K562 (cell line): ENCODE results near the gene MYG1. TPM values are rescaled to one million over a fixed set of nuclear protein-coding genes. Genes with fewer than 3 reads are reported as not detected.

ENCODE experiments used
- BCL6 ChIP-seq: fragments of 250-450 bp; sonication (Bioruptor Pico); IDR thresholded peaks from 2 replicates; pipeline ENCODE4 v1.4.0; 2020
- KHSRP ChIP-seq: fragments of 450-650 bp; IDR thresholded peaks from 2 replicates; pipeline ENCODE4 v1.6.1; 2017
- MEIS2 ChIP-seq: fragments of 450-650 bp; IDR thresholded peaks from 2 replicates; pipeline ENCODE4 v1.6.1; 2014; ENCODE audit warnings: mild to moderate bottlenecking; ENCODE audit not compliant: partially characterized antibody
- MXI1 ChIP-seq: IDR thresholded peaks from 2 replicates; pipeline ENCODE4 v1.6.1; 2011; ENCODE audit warnings: low read depth, mild to moderate bottlenecking, improper control_type of control experiment, low read length
- PHTF2 ChIP-seq: fragments of 250-450 bp; sonication (Bioruptor Pico); IDR thresholded peaks from 2 replicates; pipeline ENCODE4 v1.5.0; 2021; ENCODE audit warnings: mild to moderate bottlenecking
- REST ChIP-seq, 2 experiments: fragments of 450-650 bp; formaldehyde crosslinking in 1 of 2; IDR thresholded peaks; 2 replicates each; pipeline versions ENCODE4 v1.4.0 to v1.6.1; 2014 to 2020; ENCODE audit warnings: mild to moderate bottlenecking in 2 of 2, borderline replicate concordance in 1 of 2, low read depth in 1 of 2
- STAG1 ChIP-seq: sonication (generic); formaldehyde crosslinking; IDR thresholded peaks from 2 replicates; pipeline ENCODE4 v1.5.0; 2020; ENCODE audit warnings: missing genetic modification reagents, borderline replicate concordance
- ZNF41 ChIP-seq: fragments of 250-450 bp; sonication (Bioruptor Pico); conservative IDR thresholded peaks from 2 replicates; pipeline ENCODE4 v1.4.0; 2020; ENCODE audit warnings: mild to moderate bottlenecking
- ZSCAN32 ChIP-seq: fragments of 450-650 bp; formaldehyde crosslinking; IDR thresholded peaks from 2 replicates; pipeline ENCODE4 v1.4.0; 2020; ENCODE audit warnings: mild to moderate bottlenecking, moderate library complexity
- polyA plus RNA-seq, 8 experiments: library from polyadenylated mRNA; depleted of rRNA in 4 of 8; stranded (reverse) in 5 of 8; unstranded in 3 of 8; fragments of >200 nt; fragmentation: Nextera tagmentation in 2 of 8; fragmentation: Illumina TruSeq in 1 of 8; extraction: Ambion mirVana in 2 of 8; extraction: Trizol in 1 of 8; gene quantifications; 2 replicates each; pipeline versions ENCODE4 v1.2.1 to v1.2.3, GENCODE V29; 2011 to 2014; ENCODE audit warnings: inconsistent platforms in 1 of 8, missing spikeins in 1 of 8
- total RNA-seq, 7 experiments: library from RNA; depleted of rRNA in 6 of 7; stranded (reverse); fragments of >200 nt in 6 of 7; fragmentation: Illumina TruSeq in 2 of 7; extraction: Trizol in 2 of 7; gene quantifications; 2 replicates each; pipeline versions ENCODE4 v1.2.1 to v1.2.3, GENCODE V29; 2011 to 2021; ENCODE audit warnings: low replicate concordance in 1 of 7
- TF ChIP-seq, protein P1 (sequence below): fragments of 450-650 bp; IDR thresholded peaks from 2 replicates; pipeline ENCODE4 v1.6.1; 2016; ENCODE audit warnings: missing biosample characterization, missing genetic modification characterization
- TF ChIP-seq, protein P2 (sequence below): fragments of 450-650 bp; IDR thresholded peaks from 2 replicates; pipeline ENCODE4 v1.7.1; 2018; ENCODE audit warnings: mild to moderate bottlenecking, low read depth; ENCODE audit not compliant: partially characterized antibody
- TF ChIP-seq, protein P3 (sequence below): fragments of 250-450 bp; sonication (Bioruptor Pico); IDR thresholded peaks from 2 replicates; pipeline ENCODE4 v1.9.0; 2021; ENCODE audit warnings: mild to moderate bottlenecking, inconsistent platforms

Gene MYG1
- total and polyA plus RNA-seq, 9 of the 15 experiments (the other 6 are each of a cell fraction or from before 2014, with no cell fraction given) = 0.45 to 5.6 (median 2.1) TPM

DNA sequence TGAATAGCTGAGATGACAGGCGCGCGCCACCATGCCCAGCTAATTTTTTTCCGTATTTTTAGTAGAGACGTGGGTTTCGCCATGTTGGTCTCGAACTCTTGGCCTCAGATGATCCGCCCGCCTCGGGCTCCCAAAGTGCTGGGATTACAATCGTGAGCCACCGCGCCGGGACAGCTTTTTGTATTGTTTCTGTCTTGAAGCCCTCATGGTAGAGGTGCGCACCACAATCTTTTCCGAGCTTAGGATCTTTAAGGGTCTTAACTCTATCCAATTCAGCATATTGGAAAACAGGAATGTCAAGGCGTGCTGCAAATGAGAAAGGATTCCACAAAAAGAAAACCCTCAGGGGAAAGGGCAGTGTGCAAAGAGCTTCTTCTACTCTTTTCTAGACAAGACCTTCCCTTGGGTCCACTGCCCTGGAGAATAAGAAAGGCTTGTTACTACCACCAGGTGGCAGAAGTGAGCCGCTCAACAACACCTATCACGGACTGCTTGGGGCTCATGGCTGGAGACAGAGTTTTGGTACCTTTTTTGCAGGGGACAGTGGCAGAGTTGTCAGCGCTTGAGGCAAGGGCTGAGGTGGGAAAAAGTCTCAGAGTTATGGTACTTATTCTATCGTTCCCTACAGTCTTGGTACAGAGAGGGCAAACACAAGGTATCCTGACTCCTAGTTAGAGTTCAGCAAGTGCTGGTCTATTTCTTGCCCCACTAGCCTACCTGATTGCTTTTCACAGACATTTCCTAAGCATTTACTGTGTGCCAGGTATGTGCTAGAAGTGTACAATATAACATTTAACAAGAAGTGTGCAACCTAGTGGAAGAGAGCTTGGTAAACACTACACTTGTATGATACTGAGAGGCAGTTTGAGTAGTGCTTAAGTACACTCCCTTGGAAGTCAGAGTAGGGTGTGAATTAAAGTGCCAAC lies 53.1 kb downstream of the MYG1 start (continued):
- peak; percentile 96 for TF ChIP-seq REST (IDR thresholded peaks at IDR 0.05; ENCODE audit: borderline replicate concordance)
- TF ChIP-seq REST (CRISPR knock-in tag; IDR thresholded peaks at IDR 0.05; ENCODE audit: low read depth) = no peak
- peak; percentile 87 for TF ChIP-seq STAG1 (CRISPR knock-in tag)
- peak; percentile 5 for TF ChIP-seq MEIS2
- TF ChIP-seq, protein P1, sequence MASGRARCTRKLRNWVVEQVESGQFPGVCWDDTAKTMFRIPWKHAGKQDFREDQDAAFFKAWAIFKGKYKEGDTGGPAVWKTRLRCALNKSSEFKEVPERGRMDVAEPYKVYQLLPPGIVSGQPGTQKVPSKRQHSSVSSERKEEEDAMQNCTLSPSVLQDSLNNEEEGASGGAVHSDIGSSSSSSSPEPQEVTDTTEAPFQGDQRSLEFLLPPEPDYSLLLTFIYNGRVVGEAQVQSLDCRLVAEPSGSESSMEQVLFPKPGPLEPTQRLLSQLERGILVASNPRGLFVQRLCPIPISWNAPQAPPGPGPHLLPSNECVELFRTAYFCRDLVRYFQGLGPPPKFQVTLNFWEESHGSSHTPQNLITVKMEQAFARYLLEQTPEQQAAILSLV = no peak
- TF ChIP-seq, protein P2, sequence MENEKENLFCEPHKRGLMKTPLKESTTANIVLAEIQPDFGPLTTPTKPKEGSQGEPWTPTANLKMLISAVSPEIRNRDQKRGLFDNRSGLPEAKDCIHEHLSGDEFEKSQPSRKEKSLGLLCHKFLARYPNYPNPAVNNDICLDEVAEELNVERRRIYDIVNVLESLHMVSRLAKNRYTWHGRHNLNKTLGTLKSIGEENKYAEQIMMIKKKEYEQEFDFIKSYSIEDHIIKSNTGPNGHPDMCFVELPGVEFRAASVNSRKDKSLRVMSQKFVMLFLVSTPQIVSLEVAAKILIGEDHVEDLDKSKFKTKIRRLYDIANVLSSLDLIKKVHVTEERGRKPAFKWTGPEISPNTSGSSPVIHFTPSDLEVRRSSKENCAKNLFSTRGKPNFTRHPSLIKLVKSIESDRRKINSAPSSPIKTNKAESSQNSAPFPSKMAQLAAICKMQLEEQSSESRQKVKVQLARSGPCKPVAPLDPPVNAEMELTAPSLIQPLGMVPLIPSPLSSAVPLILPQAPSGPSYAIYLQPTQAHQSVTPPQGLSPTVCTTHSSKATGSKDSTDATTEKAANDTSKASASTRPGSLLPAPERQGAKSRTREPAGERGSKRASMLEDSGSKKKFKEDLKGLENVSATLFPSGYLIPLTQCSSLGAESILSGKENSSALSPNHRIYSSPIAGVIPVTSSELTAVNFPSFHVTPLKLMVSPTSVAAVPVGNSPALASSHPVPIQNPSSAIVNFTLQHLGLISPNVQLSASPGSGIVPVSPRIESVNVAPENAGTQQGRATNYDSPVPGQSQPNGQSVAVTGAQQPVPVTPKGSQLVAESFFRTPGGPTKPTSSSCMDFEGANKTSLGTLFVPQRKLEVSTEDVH = peak; percentile 24
- no peak for TF ChIP-seq KHSRP
- no peak for TF ChIP-seq PHTF2 (CRISPR knock-in tag)
- no peak for TF ChIP-seq MXI1
- TF ChIP-seq ZSCAN32 = no peak
- TF ChIP-seq BCL6 (CRISPR knock-in tag) = no peak
- TF ChIP-seq, protein P3, sequence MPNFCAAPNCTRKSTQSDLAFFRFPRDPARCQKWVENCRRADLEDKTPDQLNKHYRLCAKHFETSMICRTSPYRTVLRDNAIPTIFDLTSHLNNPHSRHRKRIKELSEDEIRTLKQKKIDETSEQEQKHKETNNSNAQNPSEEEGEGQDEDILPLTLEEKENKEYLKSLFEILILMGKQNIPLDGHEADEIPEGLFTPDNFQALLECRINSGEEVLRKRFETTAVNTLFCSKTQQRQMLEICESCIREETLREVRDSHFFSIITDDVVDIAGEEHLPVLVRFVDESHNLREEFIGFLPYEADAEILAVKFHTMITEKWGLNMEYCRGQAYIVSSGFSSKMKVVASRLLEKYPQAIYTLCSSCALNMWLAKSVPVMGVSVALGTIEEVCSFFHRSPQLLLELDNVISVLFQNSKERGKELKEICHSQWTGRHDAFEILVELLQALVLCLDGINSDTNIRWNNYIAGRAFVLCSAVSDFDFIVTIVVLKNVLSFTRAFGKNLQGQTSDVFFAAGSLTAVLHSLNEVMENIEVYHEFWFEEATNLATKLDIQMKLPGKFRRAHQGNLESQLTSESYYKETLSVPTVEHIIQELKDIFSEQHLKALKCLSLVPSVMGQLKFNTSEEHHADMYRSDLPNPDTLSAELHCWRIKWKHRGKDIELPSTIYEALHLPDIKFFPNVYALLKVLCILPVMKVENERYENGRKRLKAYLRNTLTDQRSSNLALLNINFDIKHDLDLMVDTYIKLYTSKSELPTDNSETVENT (CRISPR knock-in tag) = no peak
- no peak for TF ChIP-seq ZNF41 (CRISPR knock-in tag)
